ENCODE results near the gene DDN. TPM values are rescaled to one million over a fixed set of nuclear protein-coding genes. Genes with fewer than 3 reads are reported as not detected.

Gene DDN
- polyA plus RNA-seq, 1 donor (not counting 4 experiments of a cell fraction or from before 2014, with no cell fraction given) = 0.10 TPM

GRCh38 chr12:49031573-49032161, 32.5 kb upstream of the DDN start:
- H3K9ac ChIP-seq (ENCODE audit: control insufficient read depth, extremely low read depth, insufficient read depth, low read length) = no peak overlapping the region
- no peaks in the 10 kb centered on the region for H3K9me1 ChIP-seq (ENCODE audit: control insufficient read depth, extremely low read depth, insufficient read depth, low read length)
- H2AFZ ChIP-seq (ENCODE audit: control insufficient read depth, low read length) = no peak overlapping the region
- no peak overlapping the region for H3K4me2 ChIP-seq (ENCODE audit: control insufficient read depth, extremely low read depth, insufficient read depth, low read depth, low read length)
- no peak for FAIRE-seq
- H3K9me3 ChIP-seq (ENCODE audit: control insufficient read depth, low read depth, low read length) = no peaks in the 10 kb centered on the region
- dilution Hi-C loops (cut with MboI; ENCODE audit: extremely low pct_ligation_motif_present, low sequenced_read_pairs) = no loop called here
- TF ChIP-seq CTCF (optimal IDR thresholded peaks at IDR 0.05 in 1 of 3, IDR thresholded peaks at IDR 0.05 in 1 of 3, conservative IDR thresholded peaks at IDR 0.05 in 1 of 3; ENCODE audit: extremely low read depth in 1 of 3, insufficient read depth in 2 of 3, low read length in 3 of 3) (no peak), EZH2 (IDR thresholded peaks at IDR 0.05; ENCODE audit: low read length) (no peak)
- H3K27me3 ChIP-seq (ENCODE audit: control insufficient read depth, extremely low read depth, insufficient read depth, low read length) = no peaks in the 10 kb centered on the region
- H3K4me3 ChIP-seq (ENCODE audit: control insufficient read depth in 2 of 3, extremely low read depth in 1 of 3, insufficient read depth in 2 of 3, low read depth in 1 of 3, low read length in 3 of 3) = no peak overlapping the region
- no peak overlapping the region for H3K27ac ChIP-seq (ENCODE audit: control insufficient read depth, insufficient read depth, low read length)
- no peaks in the 10 kb centered on the region for H3K4me1 ChIP-seq (ENCODE audit: control insufficient read depth, extremely low read depth, insufficient read depth, low read length)
- DNase-seq (ENCODE audit: low read depth, low spot score) = no peak
- no peaks in the 10 kb centered on the region for H3K79me2 ChIP-seq (ENCODE audit: control insufficient read depth, insufficient read depth, low read length)
- H4K20me1 ChIP-seq (ENCODE audit: control insufficient read depth, extremely low read depth, insufficient read depth, low read length) = peaks cover 6% of the 10 kb centered on the region
- H3K36me3 ChIP-seq (ENCODE audit: control insufficient read depth in 2 of 2, extremely low read depth in 1 of 2, insufficient read depth in 2 of 2, low read length in 2 of 2) = peaks cover 54 to 61% of the 10 kb centered on the region in 2 experiments

- H2AFZ ChIP-seq (ENCODE audit: control insufficient read depth, low read length) = no peak overlapping the region
- dilution Hi-C loops (cut with MboI; ENCODE audit: extremely low pct_ligation_motif_present, low sequenced_read_pairs) = no loop called here
- DNase-seq (ENCODE audit: low read depth, low spot score) (no peak), FAIRE-seq (no peak)
- H3K79me2 ChIP-seq (ENCODE audit: control insufficient read depth, insufficient read depth, low read length) = no peaks in the 10 kb centered on the region
- H3K9ac ChIP-seq (ENCODE audit: control insufficient read depth, extremely low read depth, insufficient read depth, low read length) = no peak overlapping the region
- TF ChIP-seq EZH2 (IDR thresholded peaks at IDR 0.05; ENCODE audit: low read length) (no peak), CTCF (optimal IDR thresholded peaks at IDR 0.05 in 1 of 3, IDR thresholded peaks at IDR 0.05 in 1 of 3, conservative IDR thresholded peaks at IDR 0.05 in 1 of 3; ENCODE audit: extremely low read depth in 1 of 3, insufficient read depth in 2 of 3, low read length in 3 of 3) (no peak)
- no peak overlapping the region for H3K27ac ChIP-seq (ENCODE audit: control insufficient read depth, insufficient read depth, low read length)
- H4K20me1 ChIP-seq (ENCODE audit: control insufficient read depth, extremely low read depth, insufficient read depth, low read length) = peaks cover 6% of the 10 kb centered on the region
- H3K36me3 ChIP-seq (ENCODE audit: control insufficient read depth in 2 of 2, extremely low read depth in 1 of 2, insufficient read depth in 2 of 2, low read length in 2 of 2) = peaks cover 60 to 65% of the 10 kb centered on the region in 2 experiments
- H3K4me3 ChIP-seq (ENCODE audit: control insufficient read depth in 2 of 3, extremely low read depth in 1 of 3, insufficient read depth in 2 of 3, low read depth in 1 of 3, low read length in 3 of 3) = no peak overlapping the region
- no peaks in the 10 kb centered on the region for H3K9me3 ChIP-seq (ENCODE audit: control insufficient read depth, low read depth, low read length)
- H3K27me3 ChIP-seq (ENCODE audit: control insufficient read depth, extremely low read depth, insufficient read depth, low read length) = no peaks in the 10 kb centered on the region
- no peaks in the 10 kb centered on the region for H3K4me1 ChIP-seq (ENCODE audit: control insufficient read depth, extremely low read depth, insufficient read depth, low read length)
- H3K9me1 ChIP-seq (ENCODE audit: control insufficient read depth, extremely low read depth, insufficient read depth, low read length) = no peaks in the 10 kb centered on the region
- H3K4me2 ChIP-seq (ENCODE audit: control insufficient read depth, extremely low read depth, insufficient read depth, low read depth, low read length) = no peak overlapping the region
These were observed 31.8 kb upstream of the DDN start for GRCh38 chr12:49030714-49031572.

All from keratinocyte (primary cell).